ENCODE data around the gene ANAPC16. TPM values are rescaled to one million over a fixed set of nuclear protein-coding genes. Genes with fewer than 3 reads are reported as not detected.

The ANAPC16 gene
- total and polyA plus RNA-seq, 2 of the 4 experiments (the other 2 are of a cell fraction): 25.2 to 26.3 TPM

- dilution Hi-C loops (cut with HindIII; ENCODE audit: low sequenced_read_pairs, unreplicated experiment) (no loop called here), intact Hi-C loops (cut with micrococcal nuclease) (no loop called here)
Measured at GRCh38 chr10:72254813-72255568, 39.2 kb downstream of the ANAPC16 start.

More at GRCh38 chr10:72254813-72255568, 39.2 kb downstream of the ANAPC16 start:
- peak overlapping the region; percentile 95 for H3K4ac ChIP-seq (ENCODE audit: low read depth, low read length)
- H3K4me3 ChIP-seq (ENCODE audit: insufficient read depth, low read depth, low read length): no peak overlapping the region
- H3K27me3 ChIP-seq (ENCODE audit: control insufficient read depth, insufficient read depth, low read length): no peaks in the 10 kb centered on the region
- peak overlapping the region; percentile 80; the same call in 2 of the 3 replicates for H2BK15ac ChIP-seq (ENCODE audit: low read depth, low read length)
- in situ Hi-C loops (cut with MboI; ENCODE audit: low sequenced_read_pairs): no loop called here
- H2AK5ac ChIP-seq (ENCODE audit: low read depth, low read length): peak overlapping the region; percentile 92; the same call in 1 of the 2 replicates
- peak overlapping the region; percentile 89 for H3K18ac ChIP-seq (ENCODE audit: low read depth, low read length)
- H4K8ac ChIP-seq (ENCODE audit: low read depth in 2 of 2, low read length in 2 of 2): peak overlapping the region; percentile 64 to 76
- H2BK20ac ChIP-seq (ENCODE audit: low read depth, low read length): peak overlapping the region; percentile 81
- no peaks in the 10 kb centered on the region for H3K9me3 ChIP-seq (ENCODE audit: control insufficient read depth, insufficient read depth, low read length)
- peak overlapping the region; percentile 87 for H3K23ac ChIP-seq (ENCODE audit: low read depth, low read length)
- DNase-seq (peak; percentile 57), ATAC-seq (ENCODE audit: low read depth) (peak; percentile 84)
- WGBS, 2 experiments (ENCODE audit: extremely low coverage in 2 of 2, insufficient read length in 1 of 2): 7% methylated on average over 5 of the region's 15 CpGs; no CpG with 5 or more reads in 1 of the 2 experiments
- peak overlapping the region; percentile 59 for H3K4me2 ChIP-seq (ENCODE audit: low read depth, low read length)
- peak overlapping the region; percentile 72 for H3K27ac ChIP-seq (ENCODE audit: insufficient read depth, low read length)
- H4K91ac ChIP-seq (ENCODE audit: insufficient read depth, low read depth, low read length): peak overlapping the region; percentile 92
- H2AFZ ChIP-seq (replicated peaks; ENCODE audit: low read length, poor library complexity): peak overlapping the region; percentile 94
- no peak for TF ChIP-seq POLR2A (IDR thresholded peaks at IDR 0.05; ENCODE audit: low read depth, low read length)
- peak; percentile 29; the same call in 1 of the 2 replicates for TF ChIP-seq MAZ (IDR thresholded peaks at IDR 0.05; ENCODE audit: borderline replicate concordance, low read depth, low read length)
- peak; percentile 30 for TF ChIP-seq RAD21 (IDR thresholded peaks at IDR 0.05; ENCODE audit: low read length)
- TF ChIP-seq MXI1 (IDR thresholded peaks at IDR 0.05; ENCODE audit: borderline replicate concordance, low read depth, low read length): no peak
- H2AK9ac ChIP-seq (replicated peaks; ENCODE audit: low read depth, low read length, poor library complexity): peak overlapping the region; percentile 95
- peak overlapping the region; percentile 88 for H4K5ac ChIP-seq (ENCODE audit: low read depth, low read length)
- H3K36me3 ChIP-seq (ENCODE audit: control insufficient read depth, insufficient read depth, low read length): no peaks in the 10 kb centered on the region
- H2BK5ac ChIP-seq (ENCODE audit: low read depth, low read length, poor library complexity, severe bottlenecking): peak overlapping the region; percentile 57
- H3K9me1 ChIP-seq (ENCODE audit: insufficient read depth, low read length): peaks cover 3% of the 10 kb centered on the region
- CTCF ChIA-PET: interaction anchor here (1.0 kb wide), 1 partner anchor 129 kb away, joined by 3 read pairs; no protein-coding TSS in a partner anchor
- BruUV-seq (replicated peaks): no TSS peak
- peaks cover 17% of the 10 kb centered on the region for H3K4me1 ChIP-seq (ENCODE audit: control insufficient read depth, insufficient read depth, low read length)
- POLR2A ChIA-PET (ENCODE audit: unreplicated experiment): no interaction called here
- H3K56ac ChIP-seq (ENCODE audit: extremely low read depth, insufficient read depth, low read length): peak overlapping the region; percentile 71; the same call in 1 of the 2 replicates
- H3K14ac ChIP-seq (replicated peaks; ENCODE audit: low read depth, low read length): peak overlapping the region; percentile 92
- H4K20me1 ChIP-seq (ENCODE audit: insufficient read depth, low read length): no peaks in the 10 kb centered on the region
- peak overlapping the region; percentile 96 for H2BK120ac ChIP-seq (ENCODE audit: low read depth, low read length)
- peak overlapping the region; percentile 62 for H3K9ac ChIP-seq (ENCODE audit: low read depth, low read length)
- H3K79me1 ChIP-seq (ENCODE audit: low read depth in 1 of 2, low read length in 2 of 2): no peaks in the 10 kb centered on the region
